ENCODE data around the gene DNAH1.

DNA sequence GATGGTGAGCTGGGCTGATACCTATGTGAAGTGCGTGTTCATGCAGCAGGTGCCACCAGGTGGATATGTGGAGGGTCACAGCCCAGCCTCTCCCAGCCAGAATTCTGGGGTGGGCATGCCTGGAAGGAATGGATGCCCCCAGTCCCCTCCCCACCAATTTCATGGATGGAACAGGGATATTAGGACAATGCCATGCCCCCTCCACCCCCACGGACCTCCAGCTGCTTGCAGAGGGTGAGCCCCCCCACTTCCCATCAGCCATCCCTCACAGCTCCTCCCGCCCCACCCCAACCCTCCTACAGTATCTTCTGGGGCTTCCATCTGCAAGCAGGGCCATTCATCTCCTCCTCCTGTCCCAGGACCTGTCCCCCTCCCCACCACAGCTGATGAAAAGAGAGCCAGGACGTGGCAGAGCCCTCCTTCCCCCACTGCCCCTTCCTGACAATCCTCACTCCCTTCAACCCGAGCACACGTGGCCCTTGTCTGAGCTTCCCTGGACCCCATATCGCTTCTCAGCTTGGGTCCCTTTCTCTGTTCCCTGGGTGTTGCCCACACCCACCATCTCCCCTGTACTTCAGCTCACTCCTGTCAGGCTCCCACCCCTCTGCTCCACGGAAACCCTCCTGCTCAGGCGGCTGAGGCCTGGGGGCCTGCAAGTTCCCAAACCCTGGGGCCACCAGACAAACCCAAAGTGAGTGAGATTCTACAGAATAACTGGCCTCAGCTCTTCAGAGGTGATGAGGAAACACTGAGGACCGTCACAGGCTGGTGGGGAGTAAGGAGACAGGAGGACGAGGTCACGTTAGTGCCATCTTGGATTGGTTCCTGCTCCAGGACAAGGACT lies 131.6 kb downstream of the DNAH1 start:
- no peak for TF ChIP-seq RAD21 (IDR thresholded peaks at IDR 0.05; ENCODE audit: low read length)
- TF ChIP-seq, protein P1, sequence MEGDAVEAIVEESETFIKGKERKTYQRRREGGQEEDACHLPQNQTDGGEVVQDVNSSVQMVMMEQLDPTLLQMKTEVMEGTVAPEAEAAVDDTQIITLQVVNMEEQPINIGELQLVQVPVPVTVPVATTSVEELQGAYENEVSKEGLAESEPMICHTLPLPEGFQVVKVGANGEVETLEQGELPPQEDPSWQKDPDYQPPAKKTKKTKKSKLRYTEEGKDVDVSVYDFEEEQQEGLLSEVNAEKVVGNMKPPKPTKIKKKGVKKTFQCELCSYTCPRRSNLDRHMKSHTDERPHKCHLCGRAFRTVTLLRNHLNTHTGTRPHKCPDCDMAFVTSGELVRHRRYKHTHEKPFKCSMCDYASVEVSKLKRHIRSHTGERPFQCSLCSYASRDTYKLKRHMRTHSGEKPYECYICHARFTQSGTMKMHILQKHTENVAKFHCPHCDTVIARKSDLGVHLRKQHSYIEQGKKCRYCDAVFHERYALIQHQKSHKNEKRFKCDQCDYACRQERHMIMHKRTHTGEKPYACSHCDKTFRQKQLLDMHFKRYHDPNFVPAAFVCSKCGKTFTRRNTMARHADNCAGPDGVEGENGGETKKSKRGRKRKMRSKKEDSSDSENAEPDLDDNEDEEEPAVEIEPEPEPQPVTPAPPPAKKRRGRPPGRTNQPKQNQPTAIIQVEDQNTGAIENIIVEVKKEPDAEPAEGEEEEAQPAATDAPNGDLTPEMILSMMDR (conservative IDR thresholded peaks at IDR 0.05; ENCODE audit: low read depth, low read length): no peak
- no peak for TF ChIP-seq CEBPB (IDR thresholded peaks at IDR 0.05; ENCODE audit: low read depth, low read length)
- TF ChIP-seq MAZ (IDR thresholded peaks at IDR 0.05; ENCODE audit: borderline replicate concordance, low read depth, low read length): no peak
